HL-60 (cell line): ENCODE data around the gene COL13A1.

ENCODE experiments used
- GABPA ChIP-seq: IDR thresholded peaks from 2 replicates; pipeline ENCODE4 v1.6.1; 2012; ENCODE audit warnings: low read depth
- POLR2AphosphoS5 ChIP-seq: IDR thresholded peaks from 2 replicates; pipeline ENCODE4 v1.6.1; 2012; ENCODE audit warnings: low read depth
- SPI1 ChIP-seq: IDR thresholded peaks from 2 replicates; pipeline ENCODE4 v1.6.1; 2012; ENCODE audit warnings: low read depth, mild to moderate bottlenecking, borderline replicate concordance
- TF ChIP-seq, protein P1 (sequence below): IDR thresholded peaks from one replicate; pipeline ENCODE4 v1.5.1; 2011; ENCODE audit warnings: low read length, control low read depth, inconsistent platforms; ENCODE audit not compliant: insufficient read depth
- TF ChIP-seq, protein P2 (sequence below): IDR thresholded peaks from 2 replicates; pipeline ENCODE4 v1.6.1; 2012; ENCODE audit warnings: low read depth; ENCODE audit not compliant: insufficient replicate concordance

DNA sequence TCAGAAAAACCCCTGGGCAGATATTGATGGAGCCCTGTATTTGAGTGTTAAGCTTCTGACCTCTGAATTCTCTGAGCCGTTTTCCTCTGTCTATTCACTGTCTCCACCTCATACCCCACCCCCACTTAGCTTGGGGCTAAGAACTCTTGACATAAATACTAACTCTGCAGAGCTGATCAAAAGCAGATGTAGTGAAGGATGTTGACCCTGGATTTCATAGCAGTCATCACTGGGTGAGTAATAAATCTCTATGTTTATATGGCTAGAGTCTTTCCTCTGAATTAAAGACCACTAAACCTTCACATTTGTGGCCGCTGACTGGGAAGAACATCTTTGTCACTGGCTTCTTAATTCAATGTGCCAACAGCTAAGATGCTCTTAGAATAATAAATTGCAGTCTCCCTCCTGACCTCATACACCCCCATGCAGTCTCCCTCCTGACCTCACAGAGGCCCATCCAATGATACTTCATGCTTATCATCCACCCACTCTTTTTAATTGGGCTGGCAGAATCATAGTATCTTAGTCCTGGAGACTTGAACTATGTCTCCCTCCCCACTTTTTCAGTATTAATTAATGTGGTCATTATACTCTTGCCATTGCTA is 172.9 kb downstream of the COL13A1 start:
- TF ChIP-seq, protein P1, sequence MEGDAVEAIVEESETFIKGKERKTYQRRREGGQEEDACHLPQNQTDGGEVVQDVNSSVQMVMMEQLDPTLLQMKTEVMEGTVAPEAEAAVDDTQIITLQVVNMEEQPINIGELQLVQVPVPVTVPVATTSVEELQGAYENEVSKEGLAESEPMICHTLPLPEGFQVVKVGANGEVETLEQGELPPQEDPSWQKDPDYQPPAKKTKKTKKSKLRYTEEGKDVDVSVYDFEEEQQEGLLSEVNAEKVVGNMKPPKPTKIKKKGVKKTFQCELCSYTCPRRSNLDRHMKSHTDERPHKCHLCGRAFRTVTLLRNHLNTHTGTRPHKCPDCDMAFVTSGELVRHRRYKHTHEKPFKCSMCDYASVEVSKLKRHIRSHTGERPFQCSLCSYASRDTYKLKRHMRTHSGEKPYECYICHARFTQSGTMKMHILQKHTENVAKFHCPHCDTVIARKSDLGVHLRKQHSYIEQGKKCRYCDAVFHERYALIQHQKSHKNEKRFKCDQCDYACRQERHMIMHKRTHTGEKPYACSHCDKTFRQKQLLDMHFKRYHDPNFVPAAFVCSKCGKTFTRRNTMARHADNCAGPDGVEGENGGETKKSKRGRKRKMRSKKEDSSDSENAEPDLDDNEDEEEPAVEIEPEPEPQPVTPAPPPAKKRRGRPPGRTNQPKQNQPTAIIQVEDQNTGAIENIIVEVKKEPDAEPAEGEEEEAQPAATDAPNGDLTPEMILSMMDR = no peak
- TF ChIP-seq, protein P2, sequence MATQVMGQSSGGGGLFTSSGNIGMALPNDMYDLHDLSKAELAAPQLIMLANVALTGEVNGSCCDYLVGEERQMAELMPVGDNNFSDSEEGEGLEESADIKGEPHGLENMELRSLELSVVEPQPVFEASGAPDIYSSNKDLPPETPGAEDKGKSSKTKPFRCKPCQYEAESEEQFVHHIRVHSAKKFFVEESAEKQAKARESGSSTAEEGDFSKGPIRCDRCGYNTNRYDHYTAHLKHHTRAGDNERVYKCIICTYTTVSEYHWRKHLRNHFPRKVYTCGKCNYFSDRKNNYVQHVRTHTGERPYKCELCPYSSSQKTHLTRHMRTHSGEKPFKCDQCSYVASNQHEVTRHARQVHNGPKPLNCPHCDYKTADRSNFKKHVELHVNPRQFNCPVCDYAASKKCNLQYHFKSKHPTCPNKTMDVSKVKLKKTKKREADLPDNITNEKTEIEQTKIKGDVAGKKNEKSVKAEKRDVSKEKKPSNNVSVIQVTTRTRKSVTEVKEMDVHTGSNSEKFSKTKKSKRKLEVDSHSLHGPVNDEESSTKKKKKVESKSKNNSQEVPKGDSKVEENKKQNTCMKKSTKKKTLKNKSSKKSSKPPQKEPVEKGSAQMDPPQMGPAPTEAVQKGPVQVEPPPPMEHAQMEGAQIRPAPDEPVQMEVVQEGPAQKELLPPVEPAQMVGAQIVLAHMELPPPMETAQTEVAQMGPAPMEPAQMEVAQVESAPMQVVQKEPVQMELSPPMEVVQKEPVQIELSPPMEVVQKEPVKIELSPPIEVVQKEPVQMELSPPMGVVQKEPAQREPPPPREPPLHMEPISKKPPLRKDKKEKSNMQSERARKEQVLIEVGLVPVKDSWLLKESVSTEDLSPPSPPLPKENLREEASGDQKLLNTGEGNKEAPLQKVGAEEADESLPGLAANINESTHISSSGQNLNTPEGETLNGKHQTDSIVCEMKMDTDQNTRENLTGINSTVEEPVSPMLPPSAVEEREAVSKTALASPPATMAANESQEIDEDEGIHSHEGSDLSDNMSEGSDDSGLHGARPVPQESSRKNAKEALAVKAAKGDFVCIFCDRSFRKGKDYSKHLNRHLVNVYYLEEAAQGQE = no peak
- TF ChIP-seq SPI1 (no peak), POLR2AphosphoS5 (no peak), GABPA (no peak)
